WTC11 (cell line): ENCODE results near the gene PTPN4. TPM values are rescaled to one million over a fixed set of nuclear protein-coding genes. Genes with fewer than 3 reads are reported as not detected.

Experiments
- ATAC-seq: fragments of 200-7000 bp; cut with Tn5 transposase; 2 replicates; pipeline ENCODE4 v1.10.0; 2021; ENCODE audit warnings: mild to moderate bottlenecking, moderate library complexity
- CTCF ChIA-PET: fragments of 300-600 bp; sonication (Branson Sonifier 250); formaldehyde crosslinking; loops from one replicate; lab custom pipeline; 2021; ENCODE audit warnings: antibody characterized with exemption; lab: Charles Lee
- POLR2A ChIA-PET: fragments of 350-600 bp; sonication (Branson Sonifier 250); formaldehyde crosslinking; loops from one replicate; lab custom pipeline; 2021; ENCODE audit warnings: antibody characterized with exemption; lab: Charles Lee
- DNase-seq: peaks from one replicate; pipeline ENCODE4 v3.0.0; 2021; ENCODE audit warnings: low spot score
- H3K27ac Mint-ChIP-seq: 2 replicates; pipeline ENCODE4 v1.8.0; 2021; ENCODE audit warnings: mixed read lengths
- H3K27me3 Mint-ChIP-seq: 2 replicates; pipeline ENCODE4 v1.8.0; 2021; ENCODE audit warnings: low read depth, mild to moderate bottlenecking, moderate library complexity, mixed read lengths
- H3K36me3 Mint-ChIP-seq: 2 replicates; pipeline ENCODE4 v1.8.0; 2021; ENCODE audit warnings: mixed read lengths
- H3K4me1 Mint-ChIP-seq: 2 replicates; pipeline ENCODE4 v1.8.0; 2022; ENCODE audit warnings: mixed read lengths
- H3K4me3 Mint-ChIP-seq: 2 replicates; pipeline ENCODE4 v1.8.0; 2021; ENCODE audit warnings: mild to moderate bottlenecking, moderate library complexity, mixed read lengths
- H3K9me3 Mint-ChIP-seq: 2 replicates; pipeline ENCODE4 v1.8.0; 2021; ENCODE audit warnings: mixed read lengths
- ATF2 ChIP-seq: sonication (generic); formaldehyde crosslinking; IDR thresholded peaks from 2 replicates; pipeline ENCODE4 v1.8.1; 2022; ENCODE audit warnings: low read depth, missing genetic modification reagents, borderline replicate concordance
- EMX1 ChIP-seq: fragments of 250-450 bp; sonication (Bioruptor Pico); IDR thresholded peaks from 2 replicates; pipeline ENCODE4 v1.8.0; 2021; ENCODE audit warnings: mild to moderate bottlenecking
- ESRRA ChIP-seq: sonication (generic); formaldehyde crosslinking; IDR thresholded peaks from 2 replicates; pipeline ENCODE4 v1.8.1; 2022; ENCODE audit warnings: mild to moderate bottlenecking, missing genetic modification reagents, borderline replicate concordance
- FOXJ3 ChIP-seq: sonication (generic); formaldehyde crosslinking; IDR thresholded peaks from 2 replicates; pipeline ENCODE4 v1.9.0; 2021; ENCODE audit warnings: missing genetic modification reagents, mild to moderate bottlenecking, borderline replicate concordance
- FOXP4 ChIP-seq: sonication (generic); formaldehyde crosslinking; IDR thresholded peaks from 2 replicates; pipeline ENCODE4 v1.8.0; 2022; ENCODE audit warnings: mild to moderate bottlenecking, missing genetic modification reagents
- GABPB1 ChIP-seq: sonication (generic); formaldehyde crosslinking; IDR thresholded peaks from 2 replicates; pipeline ENCODE4 v1.8.1; 2023; ENCODE audit warnings: mild to moderate bottlenecking, missing genetic modification reagents
- HMGA2 ChIP-seq: fragments of 250-450 bp; sonication (Bioruptor Pico); IDR thresholded peaks from 2 replicates; pipeline ENCODE4 v1.4.0; 2021; ENCODE audit warnings: mild to moderate bottlenecking, moderate library complexity
- IRF1 ChIP-seq: sonication (generic); formaldehyde crosslinking; IDR thresholded peaks from 2 replicates; pipeline ENCODE4 v1.8.0; 2023; ENCODE audit warnings: missing genetic modification reagents
- IRF2 ChIP-seq: sonication (generic); formaldehyde crosslinking; IDR thresholded peaks from 2 replicates; pipeline ENCODE4 v1.8.0; 2022; ENCODE audit warnings: low read depth, missing genetic modification reagents, borderline replicate concordance
- JAZF1 ChIP-seq: fragments of 250-450 bp; sonication (Bioruptor Pico); IDR thresholded peaks from 2 replicates; pipeline ENCODE4 v1.9.0; 2021; ENCODE audit warnings: moderate library complexity, mild to moderate bottlenecking, inconsistent platforms
- MAX ChIP-seq: sonication (generic); formaldehyde crosslinking; IDR thresholded peaks from 2 replicates; pipeline ENCODE4 v1.8.0; 2022; ENCODE audit warnings: mild to moderate bottlenecking, missing genetic modification reagents
- MLX ChIP-seq: sonication (generic); formaldehyde crosslinking; IDR thresholded peaks from 2 replicates; pipeline ENCODE4 v1.8.1; 2023; ENCODE audit warnings: mild to moderate bottlenecking, missing genetic modification reagents, moderate library complexity
- NFE2L1 ChIP-seq: sonication (generic); formaldehyde crosslinking; IDR thresholded peaks from 2 replicates; pipeline ENCODE4 v1.8.1; 2023; ENCODE audit warnings: missing genetic modification reagents
- TCF7 ChIP-seq: sonication (generic); formaldehyde crosslinking; IDR thresholded peaks from 2 replicates; pipeline ENCODE4 v1.8.0; 2022; ENCODE audit warnings: mild to moderate bottlenecking, low read depth, missing genetic modification reagents, moderate library complexity
- ZBTB21 ChIP-seq: sonication (generic); formaldehyde crosslinking; IDR thresholded peaks from 2 replicates; pipeline ENCODE4 v1.8.1; 2023; ENCODE audit warnings: mild to moderate bottlenecking, missing genetic modification reagents, borderline replicate concordance
- ZNF281 ChIP-seq: sonication (generic); formaldehyde crosslinking; IDR thresholded peaks from 2 replicates; pipeline ENCODE4 v1.8.0; 2023; ENCODE audit warnings: mild to moderate bottlenecking, missing genetic modification reagents
- ZNF317 ChIP-seq: sonication (generic); formaldehyde crosslinking; IDR thresholded peaks from 2 replicates; pipeline ENCODE4 v1.8.1; 2023; ENCODE audit warnings: low read depth, mild to moderate bottlenecking, moderate library complexity, missing genetic modification reagents, borderline replicate concordance
- ZNF416 ChIP-seq: fragments of 250-450 bp; sonication (Bioruptor Pico); IDR thresholded peaks from 2 replicates; pipeline ENCODE4 v1.9.0; 2021; ENCODE audit warnings: mild to moderate bottlenecking, inconsistent platforms
- ZNF425 ChIP-seq: fragments of 250-450 bp; sonication (Bioruptor Pico); conservative IDR thresholded peaks from 2 replicates; pipeline ENCODE4 v1.9.0; 2021; ENCODE audit warnings: mild to moderate bottlenecking
- ZSCAN18 ChIP-seq: fragments of 250-450 bp; sonication (Bioruptor Pico); IDR thresholded peaks from 2 replicates; pipeline ENCODE4 v2.1.2; 2022; ENCODE audit warnings: mild to moderate bottlenecking, moderate library complexity
- total RNA-seq: library from RNA; stranded (reverse); gene quantifications from 3 replicates; pipeline ENCODE4 v1.2.3, GENCODE V29; 2021

The PTPN4 gene
- total RNA-seq, 1 experiment from 2014 or later: 85.8 TPM

- ATAC-seq (no peak), DNase-seq (no peak)
- no peaks in the 10 kb centered on the region for H3K9me3 Mint-ChIP-seq
- H3K27ac Mint-ChIP-seq: peak overlapping the region; percentile 19; the same call in 1 of the 2 replicates
- H3K4me1 Mint-ChIP-seq: peaks cover 40% of the 10 kb centered on the region
- H3K4me3 Mint-ChIP-seq: peak overlapping the region; percentile 88
- H3K36me3 Mint-ChIP-seq: peaks cover 8% of the 10 kb centered on the region; the same call in 1 of the 2 replicates
- POLR2A ChIA-PET: interaction anchor here (0.7 kb wide), 1 partner anchor 337 kb away, joined by 6 read pairs; no protein-coding TSS in a partner anchor
- peaks cover 17% of the 10 kb centered on the region for H3K27me3 Mint-ChIP-seq
- TF ChIP-seq GABPB1 (CRISPR knock-in tag) (no peak), ZNF416 (CRISPR knock-in tag) (no peak), JAZF1 (CRISPR knock-in tag) (no peak), FOXP4 (CRISPR knock-in tag) (no peak), FOXJ3 (no peak), IRF1 (CRISPR knock-in tag) (no peak), ZSCAN18 (CRISPR knock-in tag) (no peak)
- CTCF ChIA-PET: interaction anchor here (0.6 to 1.5 kb wide), 2 partner anchors 161 to 191 kb away, joined by 3 to 4 read pairs; no protein-coding TSS in a partner anchor
Measured at GRCh38 chr2:120014226-120014980, 254.7 kb downstream of the PTPN4 start.

GRCh38 chr2:120016800-120017199 is 257.1 kb downstream of the PTPN4 start:
- peaks cover 10% of the 10 kb centered on the region for H3K27me3 Mint-ChIP-seq
- CTCF ChIA-PET: no interaction called here
- H3K36me3 Mint-ChIP-seq: peaks cover 19% of the 10 kb centered on the region
- TF ChIP-seq NFE2L1 (CRISPR knock-in tag) (no peak), ZNF425 (CRISPR knock-in tag) (no peak), TCF7 (CRISPR knock-in tag) (no peak), ZNF317 (CRISPR knock-in tag) (no peak), ESRRA (no peak), ZBTB21 (CRISPR knock-in tag) (no peak), ZNF281 (no peak), IRF2 (CRISPR knock-in tag) (no peak), MAX (CRISPR knock-in tag) (no peak), ATF2 (CRISPR knock-in tag) (no peak), HMGA2 (no peak), EMX1 (no peak), MLX (CRISPR knock-in tag) (no peak)
- TF ChIP-seq, all 79 proteins: peak for 0
- ATAC-seq (no peak), DNase-seq (no peak)
- Mint-ChIP-seq H3K9me3 (no peaks in the 10 kb centered on the region), H3K4me3 (no peak overlapping the region), H3K27ac (peak overlapping the region; percentile 14; the same call in 1 of the 2 replicates), H3K4me1 (peaks cover 37% of the 10 kb centered on the region)
- POLR2A ChIA-PET: no interaction called here
